ENCODE data around the gene RAB22A.

DNA sequence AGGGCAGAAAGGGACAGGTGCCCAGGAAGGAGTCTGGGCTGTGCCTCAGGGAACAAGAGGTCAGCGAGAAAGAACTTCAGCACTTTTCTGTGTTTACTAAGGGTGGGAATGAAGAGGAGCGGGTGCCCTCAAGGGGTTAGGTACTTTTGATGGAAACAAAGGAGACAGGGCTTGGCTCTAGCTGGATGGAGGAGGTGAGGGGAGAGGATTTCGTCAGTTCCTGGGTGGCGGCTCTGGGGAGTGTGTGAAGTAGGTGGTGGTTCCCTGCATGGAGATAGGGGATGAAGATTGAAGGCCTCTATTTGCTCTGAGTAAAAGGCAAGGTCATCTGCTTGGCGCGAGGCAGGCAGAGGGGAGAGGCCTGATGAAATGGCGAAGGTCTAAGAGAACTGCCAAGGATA, 41.1 kb upstream of the RAB22A start:
- TF ChIP-seq, protein P1, sequence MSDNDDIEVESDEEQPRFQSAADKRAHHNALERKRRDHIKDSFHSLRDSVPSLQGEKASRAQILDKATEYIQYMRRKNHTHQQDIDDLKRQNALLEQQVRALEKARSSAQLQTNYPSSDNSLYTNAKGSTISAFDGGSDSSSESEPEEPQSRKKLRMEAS (IDR thresholded peaks at IDR 0.05; ENCODE audit: insufficient read depth, insufficient read length) = no peak
- TF ChIP-seq, protein P2, sequence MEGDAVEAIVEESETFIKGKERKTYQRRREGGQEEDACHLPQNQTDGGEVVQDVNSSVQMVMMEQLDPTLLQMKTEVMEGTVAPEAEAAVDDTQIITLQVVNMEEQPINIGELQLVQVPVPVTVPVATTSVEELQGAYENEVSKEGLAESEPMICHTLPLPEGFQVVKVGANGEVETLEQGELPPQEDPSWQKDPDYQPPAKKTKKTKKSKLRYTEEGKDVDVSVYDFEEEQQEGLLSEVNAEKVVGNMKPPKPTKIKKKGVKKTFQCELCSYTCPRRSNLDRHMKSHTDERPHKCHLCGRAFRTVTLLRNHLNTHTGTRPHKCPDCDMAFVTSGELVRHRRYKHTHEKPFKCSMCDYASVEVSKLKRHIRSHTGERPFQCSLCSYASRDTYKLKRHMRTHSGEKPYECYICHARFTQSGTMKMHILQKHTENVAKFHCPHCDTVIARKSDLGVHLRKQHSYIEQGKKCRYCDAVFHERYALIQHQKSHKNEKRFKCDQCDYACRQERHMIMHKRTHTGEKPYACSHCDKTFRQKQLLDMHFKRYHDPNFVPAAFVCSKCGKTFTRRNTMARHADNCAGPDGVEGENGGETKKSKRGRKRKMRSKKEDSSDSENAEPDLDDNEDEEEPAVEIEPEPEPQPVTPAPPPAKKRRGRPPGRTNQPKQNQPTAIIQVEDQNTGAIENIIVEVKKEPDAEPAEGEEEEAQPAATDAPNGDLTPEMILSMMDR (IDR thresholded peaks at IDR 0.05; ENCODE audit: extremely low read depth in 1 of 2, insufficient read depth in 1 of 2, low read depth in 1 of 2, low read length in 2 of 2) = no peak
- TF ChIP-seq POLR2A (IDR thresholded peaks at IDR 0.05; ENCODE audit: low read depth, low read length) = no peak
- no peak for TF ChIP-seq JUN (IDR thresholded peaks at IDR 0.05; ENCODE audit: borderline replicate concordance, insufficient read depth, insufficient read length, low read depth)
- TF ChIP-seq MYC (IDR thresholded peaks at IDR 0.05; ENCODE audit: low read depth, low read length) = no peak
- TF ChIP-seq POLR2AphosphoS5 (IDR thresholded peaks at IDR 0.05; ENCODE audit: insufficient read depth, low read depth, low read length) = no peak
